A673 (cell line): ENCODE measurements around the gene UGT1A4. TPM values are rescaled to one million over a fixed set of nuclear protein-coding genes. Genes with fewer than 3 reads are reported as not detected.

ENCODE experiments used
- BruUV-seq: library from RNA; stranded (reverse); fragments of 400-500 nt; replicated peaks from 2 replicates; lab custom pipeline; 2021; lab: Mats Ljungman, UMichigan
- CTCF ChIA-PET: fragments of 300-600 bp; sonication (Branson Sonifier 250); formaldehyde crosslinking; loops from one replicate; lab custom pipeline; 2022; ENCODE audit warnings: antibody characterized with exemption; lab: Charles Lee
- POLR2A ChIA-PET: fragments of 300-600 bp; sonication (Branson Sonifier 250); formaldehyde crosslinking; loops from one replicate; lab custom pipeline; 2022; ENCODE audit warnings: antibody characterized with exemption; ENCODE audit not compliant: low non-redundant PET; lab: Charles Lee
- DNase-seq: peaks from one replicate; pipeline ENCODE4 v3.0.0-alpha.2; 2015; ENCODE audit warnings: low spot score
- H3K27ac ChIP-seq: fragments of 200-600 bp; sonication (generic); 2 replicates; pipeline ENCODE4 v1.5.1; 2016; ENCODE audit warnings: mixed run types, low read depth, mild to moderate bottlenecking, mixed read lengths, antibody characterized with exemption, low read length; ENCODE audit not compliant: poor library complexity, severe bottlenecking
- H3K27me3 ChIP-seq: fragments of 200-600 bp; sonication (generic); replicated peaks from 2 replicates; pipeline ENCODE4 v1.6.1; 2017; ENCODE audit warnings: mixed run types, low read depth, mild to moderate bottlenecking, mixed read lengths, antibody characterized with exemption, low read length; ENCODE audit not compliant: insufficient read depth, poor library complexity
- H3K36me3 ChIP-seq: fragments of 200-600 bp; sonication (generic); 2 replicates; pipeline ENCODE4 v1.6.1; 2016; ENCODE audit warnings: mixed run types, mild to moderate bottlenecking, mixed read lengths, antibody characterized with exemption, low read length; ENCODE audit not compliant: insufficient read depth, poor library complexity, severe bottlenecking
- H3K4me1 ChIP-seq: fragments of 200-600 bp; sonication (generic); 2 replicates; pipeline ENCODE4 v1.6.1; 2017; ENCODE audit warnings: mixed run types, mild to moderate bottlenecking, mixed read lengths, antibody characterized with exemption, low read length; ENCODE audit not compliant: insufficient read depth, poor library complexity, severe bottlenecking
- H3K4me3 ChIP-seq: fragments of 200-600 bp; sonication (generic); 2 replicates; pipeline ENCODE4 v1.5.1; 2016; ENCODE audit warnings: low read depth, mixed run types, mild to moderate bottlenecking, mixed read lengths, low read length; ENCODE audit not compliant: poor library complexity, severe bottlenecking
- H3K9me3 ChIP-seq: fragments of 200-600 bp; sonication (generic); 2 replicates; pipeline ENCODE4 v1.6.1; 2016; ENCODE audit warnings: mixed run types, low read depth, mild to moderate bottlenecking, mixed read lengths, antibody characterized with exemption, low read length; ENCODE audit not compliant: poor library complexity, severe bottlenecking
- EZH2 ChIP-seq: fragments of 200-600 bp; sonication (generic); IDR thresholded peaks from 2 replicates; pipeline ENCODE4 v1.6.1; 2017; ENCODE audit warnings: borderline replicate concordance, low read depth, mild to moderate bottlenecking, mixed read lengths, antibody characterized with exemption, low read length; ENCODE audit not compliant: poor library complexity, severe bottlenecking
- intact Hi-C: fragments of 100-400 bp; cut with micrococcal nuclease; formaldehyde crosslinking; loops from one replicate; pipeline ENCODE4 v1.10.0; 2022; ENCODE audit not compliant: unreplicated experiment
- total RNA-seq: library from RNA; stranded (reverse); gene quantifications from 2 replicates; pipeline ENCODE4 v1.2.3, GENCODE V29; 2021
- TF ChIP-seq, protein P1 (sequence below): fragments of 300-800, 200-600 bp; sonication (generic); conservative IDR thresholded peaks from 2 replicates; pipeline ENCODE4 v1.5.1; 2017; ENCODE audit warnings: low read depth, mild to moderate bottlenecking, antibody characterized with exemption, low read length, moderate library complexity, mixed read lengths

Gene UGT1A4
- total RNA-seq, 1 experiment from 2014 or later, result 0.11 TPM

DNA sequence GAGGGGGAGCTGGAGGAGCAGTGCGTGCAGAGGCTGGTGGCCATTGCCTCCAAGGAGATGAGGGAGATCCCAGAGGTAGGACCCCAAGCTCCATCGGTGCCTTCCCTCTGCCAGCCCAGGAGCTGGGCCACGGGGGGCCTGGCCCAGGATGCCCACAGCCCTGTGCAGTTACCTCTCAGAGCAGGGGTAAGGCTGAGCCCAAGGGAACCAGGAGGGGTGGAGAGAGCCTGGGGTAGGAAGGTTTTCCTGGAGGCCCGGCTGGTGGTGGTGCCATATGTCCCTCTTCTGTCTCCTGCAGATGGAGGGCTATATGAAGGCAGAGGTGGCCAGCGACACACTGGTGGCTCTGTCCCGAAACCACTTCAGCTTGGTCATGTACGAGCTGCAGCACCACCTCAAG is 71.0 kb downstream of the UGT1A4 start:
- POLR2A ChIA-PET, result no interaction called here
- no peaks in the 10 kb centered on the region for H3K36me3 ChIP-seq
- H3K27ac ChIP-seq, result no peak overlapping the region
- no peak for DNase-seq
- H3K4me1 ChIP-seq, result no peaks in the 10 kb centered on the region
- intact Hi-C loops, result no loop called here
- H3K4me3 ChIP-seq, result no peak overlapping the region
- CTCF ChIA-PET, result no interaction called here
- no peaks in the 10 kb centered on the region for H3K9me3 ChIP-seq
- no TSS peak for BruUV-seq
- H3K27me3 ChIP-seq, result no peaks in the 10 kb centered on the region
- TF ChIP-seq EZH2, result no peak
- TF ChIP-seq, protein P1, sequence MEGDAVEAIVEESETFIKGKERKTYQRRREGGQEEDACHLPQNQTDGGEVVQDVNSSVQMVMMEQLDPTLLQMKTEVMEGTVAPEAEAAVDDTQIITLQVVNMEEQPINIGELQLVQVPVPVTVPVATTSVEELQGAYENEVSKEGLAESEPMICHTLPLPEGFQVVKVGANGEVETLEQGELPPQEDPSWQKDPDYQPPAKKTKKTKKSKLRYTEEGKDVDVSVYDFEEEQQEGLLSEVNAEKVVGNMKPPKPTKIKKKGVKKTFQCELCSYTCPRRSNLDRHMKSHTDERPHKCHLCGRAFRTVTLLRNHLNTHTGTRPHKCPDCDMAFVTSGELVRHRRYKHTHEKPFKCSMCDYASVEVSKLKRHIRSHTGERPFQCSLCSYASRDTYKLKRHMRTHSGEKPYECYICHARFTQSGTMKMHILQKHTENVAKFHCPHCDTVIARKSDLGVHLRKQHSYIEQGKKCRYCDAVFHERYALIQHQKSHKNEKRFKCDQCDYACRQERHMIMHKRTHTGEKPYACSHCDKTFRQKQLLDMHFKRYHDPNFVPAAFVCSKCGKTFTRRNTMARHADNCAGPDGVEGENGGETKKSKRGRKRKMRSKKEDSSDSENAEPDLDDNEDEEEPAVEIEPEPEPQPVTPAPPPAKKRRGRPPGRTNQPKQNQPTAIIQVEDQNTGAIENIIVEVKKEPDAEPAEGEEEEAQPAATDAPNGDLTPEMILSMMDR, result no peak

DNA sequence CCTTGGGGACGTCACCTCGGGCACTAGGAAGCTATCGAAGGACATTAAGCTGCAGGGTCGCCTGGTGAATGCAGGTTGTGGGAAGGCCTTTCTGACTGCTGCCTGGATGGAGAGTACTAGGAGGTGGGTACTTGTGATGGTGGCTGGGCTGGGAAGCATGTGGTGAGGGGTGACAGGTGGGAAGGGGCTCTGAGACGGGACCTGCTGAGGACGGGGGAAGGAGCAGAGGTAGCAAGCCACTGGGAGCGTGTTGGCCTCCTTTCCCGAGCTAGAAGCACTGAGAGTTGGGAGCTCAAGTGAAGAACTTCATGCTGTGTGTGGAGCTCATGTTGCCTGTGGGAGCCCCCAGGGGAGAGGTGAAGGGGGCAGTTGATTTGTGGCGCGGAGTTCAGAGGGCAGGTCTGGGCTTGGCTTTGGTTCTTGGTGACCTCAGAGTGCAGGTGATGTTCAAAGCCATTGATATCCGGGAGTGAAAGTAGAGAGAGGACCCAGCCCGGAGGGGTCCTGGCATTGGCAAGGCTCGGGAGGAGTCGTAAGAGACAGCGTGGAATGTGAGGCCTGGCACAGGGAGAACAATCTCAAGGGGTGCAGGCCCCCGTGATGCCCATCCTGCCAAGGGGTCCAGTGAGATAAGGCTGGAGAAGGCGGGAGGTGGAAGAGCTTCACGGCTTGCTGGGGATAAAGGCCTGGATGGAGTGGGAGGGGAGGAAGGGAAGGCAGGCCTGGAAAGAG is 72.8 kb downstream of the UGT1A4 start:
- ChIA-PET POLR2A (no interaction called here), CTCF (no interaction called here)
- intact Hi-C loops, result no loop called here
- Histone ChIP-seq H3K27me3 (no peaks in the 10 kb centered on the region), H3K4me1 (no peaks in the 10 kb centered on the region), H3K27ac (no peak overlapping the region), H3K4me3 (no peak overlapping the region), H3K9me3 (no peaks in the 10 kb centered on the region), H3K36me3 (no peaks in the 10 kb centered on the region)
- TF ChIP-seq EZH2, result no peak
- TF ChIP-seq, protein P1, result no peak
- DNase-seq, result no peak
- no TSS peak for BruUV-seq

DNA sequence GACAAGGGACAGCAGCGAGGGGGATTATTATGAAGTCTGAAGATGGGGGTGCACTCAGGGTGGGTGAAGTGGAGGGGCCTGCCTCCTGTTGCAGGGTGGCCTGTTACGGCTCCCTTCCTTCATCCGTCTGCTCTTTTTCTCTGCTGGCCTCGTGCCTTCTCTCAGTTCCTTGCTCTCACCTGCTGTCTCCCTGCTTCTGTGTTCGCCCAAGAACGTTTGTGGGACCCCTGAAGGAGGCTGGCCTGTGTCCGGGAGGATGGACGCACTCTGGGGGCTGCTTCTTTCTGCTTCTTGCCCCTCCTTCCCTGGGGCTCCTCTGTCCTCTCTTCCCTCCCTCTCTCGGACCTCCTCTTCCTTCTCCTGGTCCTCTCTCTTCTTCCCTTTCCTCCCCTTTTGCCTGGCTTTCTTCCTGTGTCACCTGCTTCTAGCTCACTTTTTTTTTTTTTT is 73.4 kb downstream of the UGT1A4 start:
- DNase-seq, result no peak
- POLR2A ChIA-PET, result no interaction called here
- intact Hi-C loops, result no loop called here

More for the DNA sequence above, 73.4 kb downstream of the UGT1A4 start:
- H3K9me3 ChIP-seq, result no peaks in the 10 kb centered on the region
- no peaks in the 10 kb centered on the region for H3K36me3 ChIP-seq
- H3K27ac ChIP-seq, result no peak overlapping the region
- H3K4me3 ChIP-seq, result no peak overlapping the region
- no peaks in the 10 kb centered on the region for H3K4me1 ChIP-seq
- H3K27me3 ChIP-seq, result no peaks in the 10 kb centered on the region
- TF ChIP-seq, protein P1, result no peak
- TF ChIP-seq EZH2, result no peak
- CTCF ChIA-PET, result no interaction called here
- no TSS peak for BruUV-seq
